Choroid plexus epithelial cell (primary cell): ENCODE data around the gene TRIAP1.

Experiments
- DNase-seq: peaks from one replicate; pipeline ENCODE4 v3.0.0-alpha.2; 2010; ENCODE audit warnings: low read depth
- H3K4me3 ChIP-seq: 2 replicates; pipeline ENCODE4 v1.5.1; 2011; ENCODE audit warnings: low read depth, mild to moderate bottlenecking, control low read depth, low read length, moderate library complexity
- TF ChIP-seq, protein P1 (sequence below): conservative IDR thresholded peaks from 2 replicates; pipeline ENCODE4 v1.5.1; 2011; ENCODE audit warnings: low read depth, mild to moderate bottlenecking, control low read depth, inconsistent platforms, low read length, moderate library complexity

The TRIAP1 gene

DNA sequence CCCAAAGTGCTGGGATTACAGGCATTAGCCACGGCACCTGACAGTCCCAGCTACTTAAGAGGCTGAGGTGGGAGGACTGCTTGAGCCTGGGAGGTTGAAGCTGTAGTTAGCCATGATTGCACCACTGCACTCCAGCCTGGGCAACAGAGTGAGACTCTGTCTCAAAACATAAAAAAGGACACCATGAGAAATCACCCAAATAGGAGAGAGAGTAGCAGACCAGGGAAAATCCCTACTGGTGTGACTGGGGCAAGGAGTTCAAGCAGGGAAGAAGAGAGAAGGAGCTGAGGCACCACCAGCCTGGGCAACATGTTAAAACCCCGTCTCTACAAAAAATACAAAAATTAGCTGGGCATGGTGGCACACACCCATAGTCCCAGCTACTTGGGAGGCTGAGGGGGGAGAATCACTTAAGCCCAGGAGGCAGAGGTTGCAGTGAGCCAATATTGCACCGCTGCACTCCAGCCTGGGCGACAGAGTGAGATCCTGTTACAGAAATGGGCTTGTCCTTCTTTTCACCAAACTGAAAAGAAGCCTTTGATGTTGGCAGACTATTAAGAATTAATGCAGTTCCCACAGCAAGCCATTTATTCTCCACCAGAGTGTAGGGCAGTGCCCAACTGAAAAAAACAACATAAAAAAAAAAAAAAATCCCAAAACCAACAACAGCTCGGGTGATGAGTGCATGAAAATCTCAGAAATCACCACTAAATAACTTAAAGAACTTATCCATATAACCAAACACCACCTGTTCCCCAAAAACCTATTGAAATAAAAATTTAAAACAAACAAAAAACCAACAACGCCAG lies 27.8 kb upstream of the TRIAP1 start:
- no peak overlapping the region for H3K4me3 ChIP-seq
- TF ChIP-seq, protein P1, sequence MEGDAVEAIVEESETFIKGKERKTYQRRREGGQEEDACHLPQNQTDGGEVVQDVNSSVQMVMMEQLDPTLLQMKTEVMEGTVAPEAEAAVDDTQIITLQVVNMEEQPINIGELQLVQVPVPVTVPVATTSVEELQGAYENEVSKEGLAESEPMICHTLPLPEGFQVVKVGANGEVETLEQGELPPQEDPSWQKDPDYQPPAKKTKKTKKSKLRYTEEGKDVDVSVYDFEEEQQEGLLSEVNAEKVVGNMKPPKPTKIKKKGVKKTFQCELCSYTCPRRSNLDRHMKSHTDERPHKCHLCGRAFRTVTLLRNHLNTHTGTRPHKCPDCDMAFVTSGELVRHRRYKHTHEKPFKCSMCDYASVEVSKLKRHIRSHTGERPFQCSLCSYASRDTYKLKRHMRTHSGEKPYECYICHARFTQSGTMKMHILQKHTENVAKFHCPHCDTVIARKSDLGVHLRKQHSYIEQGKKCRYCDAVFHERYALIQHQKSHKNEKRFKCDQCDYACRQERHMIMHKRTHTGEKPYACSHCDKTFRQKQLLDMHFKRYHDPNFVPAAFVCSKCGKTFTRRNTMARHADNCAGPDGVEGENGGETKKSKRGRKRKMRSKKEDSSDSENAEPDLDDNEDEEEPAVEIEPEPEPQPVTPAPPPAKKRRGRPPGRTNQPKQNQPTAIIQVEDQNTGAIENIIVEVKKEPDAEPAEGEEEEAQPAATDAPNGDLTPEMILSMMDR = no peak
- DNase-seq = no peak

DNA sequence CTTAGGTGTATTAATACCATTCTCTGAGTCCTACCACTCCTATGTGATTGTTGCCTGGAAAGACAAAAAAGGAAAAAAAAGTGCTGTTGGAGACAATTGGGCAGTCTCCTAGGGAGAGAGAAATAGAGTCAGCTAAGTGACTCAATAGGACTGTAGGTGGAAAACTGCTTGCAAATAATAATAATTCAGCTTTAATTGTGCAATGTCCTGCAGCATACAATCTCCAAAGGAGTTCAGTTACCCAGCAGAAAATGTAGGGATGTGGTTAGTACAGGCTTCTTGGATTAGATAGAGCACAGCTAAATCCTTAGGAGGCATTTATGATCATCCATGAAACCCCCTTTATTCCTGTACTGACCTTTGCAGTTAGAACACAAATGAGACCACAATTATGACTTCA lies 26.3 kb upstream of the TRIAP1 start:
- H3K4me3 ChIP-seq = no peak overlapping the region
- TF ChIP-seq, protein P1 = no peak

DNA sequence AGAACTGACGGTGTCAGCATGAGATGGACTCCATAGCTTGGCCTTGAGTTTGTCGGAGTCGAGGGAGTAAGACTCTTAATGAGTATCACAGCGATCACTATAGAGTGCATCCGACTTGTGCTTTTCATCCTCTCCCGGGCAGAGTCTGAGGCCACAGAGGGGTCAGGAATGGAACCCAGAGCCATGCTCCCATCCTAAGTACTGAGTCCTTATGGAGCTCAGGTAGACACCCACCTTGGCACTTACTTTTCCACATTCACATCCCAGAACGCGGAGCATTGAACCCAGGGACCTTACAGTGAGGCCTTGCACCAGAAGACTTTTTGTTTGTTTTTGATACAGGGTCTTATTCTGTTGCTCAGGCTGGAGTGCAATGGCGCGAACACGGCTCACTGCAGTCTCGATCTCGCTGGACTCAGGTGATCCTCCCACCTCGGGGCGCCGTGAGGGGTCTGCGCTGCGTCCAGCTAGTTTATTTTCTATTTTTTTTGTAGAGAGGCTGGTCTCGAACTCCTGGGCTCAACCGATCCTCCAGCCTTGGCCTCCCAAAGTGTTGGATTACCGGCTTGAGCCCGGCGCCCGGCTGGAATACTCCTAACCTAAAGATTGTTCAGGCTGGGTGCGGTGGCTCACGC lies 24.1 kb upstream of the TRIAP1 start:
- DNase-seq = peak; percentile 44
- TF ChIP-seq, protein P1 = no peak
- H3K4me3 ChIP-seq = peak overlapping the region; percentile 92

More for the DNA sequence above, 26.3 kb upstream of the TRIAP1 start:
- no peak for DNase-seq

DNA sequence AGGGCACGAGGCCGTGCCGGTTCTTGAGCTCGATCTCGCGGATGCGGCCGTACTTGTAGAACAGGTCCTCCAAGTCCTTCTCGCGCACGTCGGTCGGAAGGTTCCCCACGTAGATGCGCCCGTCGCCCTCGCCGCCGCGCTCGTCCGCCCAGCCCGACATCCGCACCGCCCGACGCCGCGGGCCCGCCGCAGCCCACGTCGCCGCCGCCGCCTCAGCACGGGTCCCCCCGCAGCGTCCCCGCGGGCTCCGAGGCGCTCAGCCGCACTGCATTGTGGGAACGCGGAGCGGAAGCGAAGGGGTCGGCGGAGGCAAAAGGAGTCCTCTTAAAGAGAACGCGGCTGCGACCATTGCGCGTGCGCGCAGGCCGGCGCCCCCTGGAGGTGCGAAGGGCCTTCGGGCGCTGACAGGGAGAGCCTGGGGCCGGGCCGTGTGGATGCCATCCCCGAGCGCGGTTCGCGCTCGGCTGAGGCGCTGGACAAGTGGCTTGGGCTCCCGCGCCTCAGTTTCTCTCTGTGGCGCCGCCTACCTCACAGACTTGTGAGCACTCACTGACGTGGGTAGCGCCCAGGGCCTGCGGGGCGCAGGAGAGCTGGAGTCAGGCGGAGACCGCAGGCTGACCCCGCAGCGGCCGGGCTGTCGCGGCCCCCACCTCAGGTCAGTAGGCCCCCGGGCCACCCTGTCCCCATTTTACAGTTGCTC lies 23.4 kb upstream of the TRIAP1 start, which contains the start of gene SRSF9:
Gene SRSF9 (minus strand): TSS at position 299 of the 700 bp plus-strand sequence. CDS start 139 bp downstream, at position 160.
- TF ChIP-seq, protein P1 = peak; percentile 79

DNA sequence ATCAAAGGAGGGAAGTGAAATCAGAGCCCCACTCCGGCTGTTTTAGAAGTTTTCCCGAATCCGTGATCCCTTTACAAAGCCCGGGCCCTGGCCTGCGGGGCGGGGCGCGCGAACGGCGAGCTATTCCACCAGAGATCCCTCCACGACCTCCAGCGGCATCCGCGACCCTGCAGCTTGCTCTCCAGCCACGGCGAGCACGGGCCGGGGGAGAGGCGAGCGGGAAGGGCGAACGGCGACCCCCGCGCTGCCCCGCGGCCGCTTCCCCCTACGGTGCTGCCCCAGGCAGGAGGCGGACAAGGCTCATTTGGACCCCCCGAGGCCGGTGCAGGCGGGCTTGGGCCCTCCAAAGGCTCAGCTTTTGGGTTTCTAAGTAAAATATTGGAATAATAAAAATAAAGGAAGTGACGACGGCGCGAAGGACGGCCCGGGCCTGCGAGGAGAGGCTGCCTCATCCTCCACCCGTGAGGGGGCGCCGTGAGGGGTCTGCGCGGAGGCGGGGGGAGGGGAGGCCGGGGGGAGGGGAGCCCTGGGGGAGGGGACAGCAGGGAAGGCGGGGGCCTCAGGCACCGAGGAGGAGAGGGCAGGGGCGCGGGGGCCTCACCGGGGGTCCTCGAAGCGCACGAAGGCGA lies 22.8 kb upstream of the TRIAP1 start:
- H3K4me3 ChIP-seq = peak overlapping the region; percentile 92
- TF ChIP-seq, protein P1 = peak; percentile 14
- no peak for DNase-seq

More for the DNA sequence above, 23.4 kb upstream of the TRIAP1 start, which contains the start of gene SRSF9:
- DNase-seq = peak; percentile 98
- peak within 1 kb of the TSS; percentile 92 for H3K4me3 ChIP-seq

DNA sequence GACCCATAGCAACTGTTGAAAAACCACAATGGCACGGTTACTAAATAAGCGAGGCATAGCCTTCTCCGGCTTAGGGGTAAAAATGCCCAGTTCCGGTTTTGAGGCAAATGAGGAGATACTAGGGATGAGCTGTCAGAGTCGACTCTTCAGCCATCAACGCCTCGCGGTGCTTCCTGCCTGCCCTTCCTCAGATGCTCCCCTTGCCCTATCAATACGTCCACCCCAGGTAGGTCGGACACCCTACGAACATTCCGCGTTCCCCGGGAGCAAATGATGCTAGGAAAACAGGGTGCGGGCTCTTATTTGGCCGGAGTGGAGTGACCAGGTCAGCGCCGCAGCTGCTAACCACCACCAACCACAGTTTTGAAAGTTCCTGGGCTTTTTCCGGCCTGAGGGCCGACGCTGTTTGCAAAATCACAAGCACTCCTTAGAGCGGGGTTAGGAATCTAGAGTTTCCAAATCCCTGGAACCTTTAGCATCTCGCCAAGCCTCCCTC lies 22.2 kb upstream of the TRIAP1 start:
- TF ChIP-seq, protein P1 = no peak
- H3K4me3 ChIP-seq = peak overlapping the region; percentile 92
- peak; percentile 76 for DNase-seq
